Left hindlimb (tissue), 1 donor: ENCODE data around the gene MYO15A.

Experiments
- DNase-seq: peaks from one replicate; pipeline ENCODE4 v3.0.0-alpha.2; 2018

Gene MYO15A

GRCh38 chr17:18225121-18225641 lies 116.6 kb downstream of the MYO15A start, which contains the start of gene LLGL1:
LLGL1 (plus strand) TSS chr17:18225635; CDS start chr17:18225683, 48 bp downstream.
- peak; percentile 97 for DNase-seq

GRCh38 chr17:18225642-18226283 lies 117.2 kb downstream of the MYO15A start:
- DNase-seq = peak; percentile 83

DNA sequence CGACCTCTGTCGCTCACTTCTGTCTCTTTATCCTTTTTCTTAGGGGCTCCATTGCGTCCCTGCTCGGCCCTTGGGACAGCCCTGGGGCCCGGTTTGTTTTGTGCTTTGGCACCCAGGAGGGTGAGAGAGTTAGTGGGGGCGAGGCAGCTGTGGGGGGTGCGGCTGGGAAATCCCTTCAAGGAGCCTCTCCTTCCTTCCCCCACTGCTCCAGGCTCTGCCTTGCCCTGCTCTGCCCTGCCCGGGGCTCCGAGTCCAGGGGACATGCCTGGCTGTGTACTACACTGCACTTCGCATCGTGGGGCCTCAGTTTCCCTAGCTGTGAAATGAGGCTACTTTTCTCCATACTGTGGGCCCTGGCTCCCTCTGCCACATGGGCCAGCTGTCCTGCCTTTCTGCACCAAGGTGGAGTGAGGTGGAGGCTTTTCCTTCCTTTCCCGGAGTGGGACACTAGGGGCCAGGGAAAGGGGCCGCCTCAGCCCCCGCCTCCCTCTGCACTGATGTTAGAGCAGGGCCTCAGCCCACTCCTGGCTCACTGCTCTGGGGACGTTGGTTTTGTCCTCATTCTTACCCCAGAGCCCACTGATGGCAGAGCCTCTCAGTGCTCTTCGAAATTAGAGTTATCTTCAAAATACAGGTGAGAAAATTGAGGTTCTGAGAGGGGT lies 117.9 kb downstream of the MYO15A start:
- DNase-seq = no peak

DNA sequence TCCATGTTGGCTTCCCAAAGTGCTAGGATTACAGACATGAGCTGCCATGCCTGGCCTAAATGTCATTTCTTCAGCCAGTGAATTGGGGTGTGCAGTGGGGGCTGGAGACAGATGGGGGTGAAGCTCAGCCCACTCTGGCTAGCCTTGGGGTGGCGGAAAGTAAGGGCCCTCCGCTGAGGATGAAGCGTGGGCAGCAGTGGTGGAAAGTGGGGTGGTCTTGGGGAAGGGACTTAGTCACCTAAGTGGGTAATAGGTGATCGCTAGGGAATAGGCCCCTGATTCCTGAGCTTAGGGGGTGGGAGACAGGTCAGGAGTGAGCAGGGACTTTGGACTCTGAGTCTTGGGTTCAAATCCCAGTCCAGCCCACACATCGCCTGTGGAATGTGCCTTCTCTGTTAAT lies 119.1 kb downstream of the MYO15A start:
- no peak for DNase-seq

- DNase-seq = no peak
Measured at GRCh38 chr17:18228176-18228682, 119.7 kb downstream of the MYO15A start.

DNA sequence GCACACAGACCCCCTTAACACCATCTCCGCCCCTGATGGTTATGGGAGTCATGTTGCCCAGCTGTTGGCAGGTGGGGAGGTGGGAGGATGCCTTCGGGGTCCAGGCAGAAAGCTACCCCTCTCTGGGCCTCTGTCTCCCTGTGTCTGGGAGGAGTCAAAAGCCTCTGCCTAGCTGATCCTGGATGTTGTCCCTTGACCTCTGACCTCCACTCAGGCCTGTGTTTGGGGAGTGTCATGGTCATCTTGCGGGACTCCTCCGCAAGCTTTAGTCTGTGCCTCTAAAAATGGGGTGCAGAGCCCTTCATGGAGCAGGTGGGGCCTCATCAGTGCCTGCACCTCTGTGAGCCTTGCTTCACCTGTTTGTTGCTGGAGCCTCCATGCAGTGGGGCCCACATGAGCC lies 120.7 kb downstream of the MYO15A start:
- DNase-seq = no peak
